WTC11 (cell line): ENCODE data around the gene TEX9. TPM values are rescaled to one million over a fixed set of nuclear protein-coding genes. Genes with fewer than 3 reads are reported as not detected.

Experiments used
- ATAC-seq: fragments of 200-7000 bp; cut with Tn5 transposase; 2 replicates; pipeline ENCODE4 v1.10.0; 2021; ENCODE audit warnings: mild to moderate bottlenecking, moderate library complexity
- CTCF ChIA-PET: fragments of 300-600 bp; sonication (Branson Sonifier 250); formaldehyde crosslinking; loops from one replicate; lab custom pipeline; 2021; ENCODE audit warnings: antibody characterized with exemption; lab: Charles Lee
- POLR2A ChIA-PET: fragments of 350-600 bp; sonication (Branson Sonifier 250); formaldehyde crosslinking; loops from one replicate; lab custom pipeline; 2021; ENCODE audit warnings: antibody characterized with exemption; lab: Charles Lee
- DNase-seq: peaks from one replicate; pipeline ENCODE4 v3.0.0; 2021; ENCODE audit warnings: low spot score
- H3K27ac Mint-ChIP-seq: 2 replicates; pipeline ENCODE4 v1.8.0; 2021; ENCODE audit warnings: mixed read lengths
- H3K27me3 Mint-ChIP-seq: 2 replicates; pipeline ENCODE4 v1.8.0; 2021; ENCODE audit warnings: low read depth, mild to moderate bottlenecking, moderate library complexity, mixed read lengths
- H3K36me3 Mint-ChIP-seq: 2 replicates; pipeline ENCODE4 v1.8.0; 2021; ENCODE audit warnings: mixed read lengths
- H3K4me1 Mint-ChIP-seq: 2 replicates; pipeline ENCODE4 v1.8.0; 2022; ENCODE audit warnings: mixed read lengths
- H3K4me3 Mint-ChIP-seq: 2 replicates; pipeline ENCODE4 v1.8.0; 2021; ENCODE audit warnings: mild to moderate bottlenecking, moderate library complexity, mixed read lengths
- H3K9me3 Mint-ChIP-seq: 2 replicates; pipeline ENCODE4 v1.8.0; 2021; ENCODE audit warnings: mixed read lengths
- AFF4 ChIP-seq: sonication (generic); formaldehyde crosslinking; IDR thresholded peaks from 2 replicates; pipeline ENCODE4 v1.8.1; 2023; ENCODE audit warnings: mild to moderate bottlenecking, missing genetic modification reagents, borderline replicate concordance
- CREB1 ChIP-seq: sonication (generic); formaldehyde crosslinking; IDR thresholded peaks from 2 replicates; pipeline ENCODE4 v1.8.0; 2023; ENCODE audit warnings: mild to moderate bottlenecking, missing genetic modification reagents
- CREM ChIP-seq: sonication (generic); formaldehyde crosslinking; IDR thresholded peaks from 2 replicates; pipeline ENCODE4 v1.8.1; 2022; ENCODE audit warnings: mild to moderate bottlenecking, missing genetic modification reagents, moderate library complexity
- E2F4 ChIP-seq: sonication (generic); formaldehyde crosslinking; IDR thresholded peaks from 2 replicates; pipeline ENCODE4 v1.8.1; 2022; ENCODE audit warnings: low read depth, mild to moderate bottlenecking, moderate library complexity, missing genetic modification reagents, borderline replicate concordance
- ERG ChIP-seq: fragments of 250-450 bp; sonication (Bioruptor Pico); IDR thresholded peaks from 2 replicates; pipeline ENCODE4 v1.8.0; 2021; ENCODE audit warnings: mild to moderate bottlenecking
- FOXK1 ChIP-seq: sonication (generic); formaldehyde crosslinking; IDR thresholded peaks from 2 replicates; pipeline ENCODE4 v1.8.0; 2022; ENCODE audit warnings: mild to moderate bottlenecking, moderate library complexity, missing genetic modification reagents
- FOXP4 ChIP-seq: sonication (generic); formaldehyde crosslinking; IDR thresholded peaks from 2 replicates; pipeline ENCODE4 v1.8.0; 2022; ENCODE audit warnings: mild to moderate bottlenecking, missing genetic modification reagents
- MXD4 ChIP-seq: fragments of 250-450 bp; sonication (Bioruptor Pico); IDR thresholded peaks from 2 replicates; pipeline ENCODE4 v1.8.0; 2021; ENCODE audit warnings: mild to moderate bottlenecking, moderate library complexity, borderline replicate concordance
- NR1H2 ChIP-seq: sonication (generic); formaldehyde crosslinking; IDR thresholded peaks from 2 replicates; pipeline ENCODE4 v1.9.0; 2021; ENCODE audit warnings: mild to moderate bottlenecking, moderate library complexity, missing genetic modification reagents
- SMAD3 ChIP-seq: sonication (generic); formaldehyde crosslinking; IDR thresholded peaks from 2 replicates; pipeline ENCODE4 v1.8.0; 2022; ENCODE audit warnings: missing genetic modification reagents, mild to moderate bottlenecking, borderline replicate concordance
- TCF7 ChIP-seq: sonication (generic); formaldehyde crosslinking; IDR thresholded peaks from 2 replicates; pipeline ENCODE4 v1.8.0; 2022; ENCODE audit warnings: mild to moderate bottlenecking, low read depth, missing genetic modification reagents, moderate library complexity
- TEAD4 ChIP-seq: sonication (generic); formaldehyde crosslinking; IDR thresholded peaks from 2 replicates; pipeline ENCODE4 v1.8.0; 2022; ENCODE audit warnings: mild to moderate bottlenecking, missing genetic modification reagents
- ZNF138 ChIP-seq: sonication (generic); formaldehyde crosslinking; conservative IDR thresholded peaks from 2 replicates; pipeline ENCODE4 v1.8.1; 2022; ENCODE audit warnings: mild to moderate bottlenecking, moderate library complexity, missing genetic modification reagents
- ZNF281 ChIP-seq: sonication (generic); formaldehyde crosslinking; IDR thresholded peaks from 2 replicates; pipeline ENCODE4 v1.8.0; 2023; ENCODE audit warnings: mild to moderate bottlenecking, missing genetic modification reagents
- ZNF317 ChIP-seq: sonication (generic); formaldehyde crosslinking; IDR thresholded peaks from 2 replicates; pipeline ENCODE4 v1.8.1; 2023; ENCODE audit warnings: low read depth, mild to moderate bottlenecking, moderate library complexity, missing genetic modification reagents, borderline replicate concordance
- ZNF396 ChIP-seq: fragments of 250-450 bp; sonication (Bioruptor Pico); IDR thresholded peaks from 2 replicates; pipeline ENCODE4 v1.8.0; 2021; ENCODE audit warnings: mild to moderate bottlenecking, moderate library complexity, borderline replicate concordance
- ZNF423 ChIP-seq: fragments of 250-450 bp; sonication (Bioruptor Pico); IDR thresholded peaks from 2 replicates; pipeline ENCODE4 v2.1.2; 2022; ENCODE audit warnings: mild to moderate bottlenecking, moderate library complexity
- total RNA-seq: library from RNA; stranded (reverse); gene quantifications from 3 replicates; pipeline ENCODE4 v1.2.3, GENCODE V29; 2021

TEX9 gene
- total RNA-seq, 1 experiment from 2014 or later = 12.2 TPM

GRCh38 chr15:56432304-56432703 is 67.1 kb downstream of the TEX9 start:
- Mint-ChIP-seq H3K27ac (no peak overlapping the region), H3K4me1 (no peaks in the 10 kb centered on the region), H3K27me3 (peaks cover 4% of the 10 kb centered on the region; the same call in 1 of the 2 replicates), H3K9me3 (peaks cover 24% of the 10 kb centered on the region), H3K36me3 (peaks cover 23% of the 10 kb centered on the region), H3K4me3 (no peak overlapping the region)
- ChIA-PET CTCF (no interaction called here), POLR2A (no interaction called here)
- TF ChIP-seq ZNF317 (CRISPR knock-in tag) (no peak), ZNF138 (CRISPR knock-in tag) (no peak), MXD4 (CRISPR knock-in tag) (no peak), TCF7 (CRISPR knock-in tag) (no peak), CREB1 (CRISPR knock-in tag) (no peak), FOXP4 (CRISPR knock-in tag) (no peak), E2F4 (CRISPR knock-in tag) (no peak), NR1H2 (CRISPR knock-in tag) (no peak), ZNF423 (CRISPR knock-in tag) (no peak), CREM (CRISPR knock-in tag) (no peak), ERG (no peak), ZNF396 (CRISPR knock-in tag) (no peak), SMAD3 (no peak), TEAD4 (CRISPR knock-in tag) (no peak), AFF4 (CRISPR knock-in tag) (no peak), FOXK1 (CRISPR knock-in tag) (no peak), ZNF281 (CRISPR knock-in tag) (no peak)
- DNase-seq (no peak), ATAC-seq (no peak)
